ENCODE measurements around the gene DNMT3A.

- TF ChIP-seq POLR2AphosphoS5 (IDR thresholded peaks at IDR 0.05): no peak
- TF ChIP-seq CTCF (IDR thresholded peaks at IDR 0.05): no peak
- TF ChIP-seq EP300 (IDR thresholded peaks at IDR 0.05): no peak
- TF ChIP-seq POLR2A (IDR thresholded peaks at IDR 0.05; ENCODE audit: low read depth): no peak
Measured at GRCh38 chr2:25304826-25305596, 36.7 kb downstream of the DNMT3A start.
